HEK293 (cell line): ENCODE results near the gene MYO1E.

Experiments used
- CTCF ChIA-PET: fragments of 350-600 bp; formaldehyde crosslinking; extraction: SDS; loops from one replicate; lab custom pipeline; 2021; ENCODE audit warnings: antibody characterized with exemption; lab: Yijun Ruan, JAX
- POLR2A ChIA-PET: fragments of 300-600 bp; formaldehyde crosslinking; extraction: SDS; loops from one replicate; lab custom pipeline; 2020; ENCODE audit warnings: antibody characterized with exemption, inconsistent platforms; lab: Yijun Ruan, JAX
- H3K27ac ChIP-seq: fragments of 200-500 bp; sonication (Bioruptor generic); 2 replicates; pipeline ENCODE4 v1.5.1; 2014; ENCODE audit warnings: low read depth, low read length, control low read depth, inconsistent platforms; ENCODE audit errors: extremely low read depth
- H3K36me3 ChIP-seq, 2 experiments: fragments of 200-500 bp in 1 of 2; sonication (Bioruptor generic) in 1 of 2; 1 replicate in 1 of 2; 2 replicates in 1 of 2; pipeline ENCODE4 v1.5.1; 2014 to 2017; ENCODE audit warnings: inconsistent platforms in 2 of 2, low read length in 2 of 2; ENCODE audit not compliant: control insufficient read depth in 2 of 2, insufficient read depth in 1 of 2
- H3K4me1 ChIP-seq: fragments of 200-500 bp; sonication (Bioruptor generic); 2 replicates; pipeline ENCODE4 v1.5.1; 2014; ENCODE audit warnings: mild to moderate bottlenecking, low read length, inconsistent platforms; ENCODE audit not compliant: control insufficient read depth, insufficient read depth
- H3K4me3 ChIP-seq: 2 replicates; pipeline ENCODE4 v1.5.1; 2011; ENCODE audit warnings: low read depth, mild to moderate bottlenecking, control low read depth, low read length, moderate library complexity
- H3K9me3 ChIP-seq: fragments of 200-500 bp; sonication (Bioruptor generic); 2 replicates; pipeline ENCODE4 v1.5.1; 2014; ENCODE audit warnings: low read depth, low read length, inconsistent platforms; ENCODE audit not compliant: control insufficient read depth, insufficient read depth
- MYNN ChIP-seq: fragments of 450-650 bp; formaldehyde crosslinking; IDR thresholded peaks from 2 replicates; pipeline ENCODE4 v1.5.1; 2016; ENCODE audit warnings: missing biosample characterization, missing genetic modification characterization, borderline replicate concordance
- MZF1 ChIP-seq: fragments of 450-650 bp; formaldehyde crosslinking; IDR thresholded peaks from 2 replicates; pipeline ENCODE4 v1.5.1; 2017; ENCODE audit warnings: missing biosample characterization, missing genetic modification characterization, borderline replicate concordance
- SCRT2 ChIP-seq: fragments of 450-650 bp; formaldehyde crosslinking; IDR thresholded peaks from 2 replicates; pipeline ENCODE4 v1.5.1; 2016; ENCODE audit warnings: missing biosample characterization, missing genetic modification characterization
- TRIM28 ChIP-seq: IDR thresholded peaks from 2 replicates; pipeline ENCODE4 v1.6.1; 2011; ENCODE audit warnings: low read length, control low read depth, borderline replicate concordance
- ZFP37 ChIP-seq: fragments of 450-650 bp; formaldehyde crosslinking; IDR thresholded peaks from 2 replicates; pipeline ENCODE4 v1.5.1; 2016; ENCODE audit warnings: missing biosample characterization, missing genetic modification characterization
- ZFP69B ChIP-seq: fragments of 450-650 bp; formaldehyde crosslinking; IDR thresholded peaks from 2 replicates; pipeline ENCODE4 v1.5.1; 2016; ENCODE audit warnings: missing biosample characterization, missing genetic modification characterization
- ZNF114 ChIP-seq: fragments of 450-650 bp; formaldehyde crosslinking; IDR thresholded peaks from 2 replicates; pipeline ENCODE4 v1.5.0; 2017; ENCODE audit warnings: missing biosample characterization, missing genetic modification characterization
- ZNF169 ChIP-seq: fragments of 450-650 bp; formaldehyde crosslinking; IDR thresholded peaks from 2 replicates; pipeline ENCODE4 v1.5.1; 2016; ENCODE audit warnings: missing biosample characterization, missing genetic modification characterization
- ZNF174 ChIP-seq: fragments of 450-650 bp; formaldehyde crosslinking; IDR thresholded peaks from 2 replicates; pipeline ENCODE4 v1.5.0; 2017; ENCODE audit warnings: missing biosample characterization, mild to moderate bottlenecking, missing genetic modification characterization
- ZNF175 ChIP-seq: fragments of 450-650 bp; formaldehyde crosslinking; IDR thresholded peaks from 2 replicates; pipeline ENCODE4 v1.5.1; 2016; ENCODE audit warnings: missing biosample characterization, missing genetic modification characterization
- ZNF202 ChIP-seq: fragments of 450-650 bp; formaldehyde crosslinking; IDR thresholded peaks from 2 replicates; pipeline ENCODE4 v1.5.1; 2016; ENCODE audit warnings: missing biosample characterization, missing genetic modification characterization, borderline replicate concordance
- ZNF223 ChIP-seq: fragments of 450-650 bp; formaldehyde crosslinking; IDR thresholded peaks from 2 replicates; pipeline ENCODE4 v1.5.1; 2016; ENCODE audit warnings: missing biosample characterization, missing genetic modification characterization
- ZNF274 ChIP-seq, 2 experiments: fragments of 200-500 bp in 1 of 2; fragments of 450-650 bp in 1 of 2; sonication (Bioruptor generic) in 1 of 2; formaldehyde crosslinking in 1 of 2; IDR thresholded peaks; 2 replicates each; pipeline versions ENCODE4 v1.5.1 to v1.6.1; 2014 to 2016; ENCODE audit warnings: borderline replicate concordance in 1 of 2, inconsistent platforms in 1 of 2, low read length in 1 of 2, missing biosample characterization in 1 of 2, missing genetic modification characterization in 1 of 2
- ZNF341 ChIP-seq: fragments of 450-650 bp; formaldehyde crosslinking; IDR thresholded peaks from 2 replicates; pipeline ENCODE4; 2016; ENCODE audit warnings: low read depth, missing biosample characterization, missing genetic modification characterization
- ZNF37A ChIP-seq: fragments of 450-650 bp; IDR thresholded peaks from 2 replicates; pipeline ENCODE4 v1.5.1; 2018; ENCODE audit warnings: missing biosample characterization, missing genetic modification characterization
- ZNF394 ChIP-seq: fragments of 450-650 bp; formaldehyde crosslinking; IDR thresholded peaks from 2 replicates; pipeline ENCODE4 v1.5.1; 2016; ENCODE audit warnings: missing biosample characterization, missing genetic modification characterization, mild to moderate bottlenecking, moderate library complexity, borderline replicate concordance
- ZNF423 ChIP-seq: fragments of 450-650 bp; formaldehyde crosslinking; IDR thresholded peaks from 2 replicates; pipeline ENCODE4 v1.5.1; 2016; ENCODE audit warnings: missing biosample characterization, missing genetic modification characterization
- ZNF600 ChIP-seq: fragments of 450-650 bp; formaldehyde crosslinking; IDR thresholded peaks from 2 replicates; pipeline ENCODE4 v1.5.1; 2016; ENCODE audit warnings: missing biosample characterization, missing genetic modification characterization
- TF ChIP-seq, protein P1 (sequence below): fragments of 450-650 bp; formaldehyde crosslinking; IDR thresholded peaks from 2 replicates; pipeline ENCODE4 v1.5.1; 2017; ENCODE audit warnings: missing biosample characterization, missing genetic modification characterization
- TF ChIP-seq, protein P2 (sequence below): fragments of 450-650 bp; formaldehyde crosslinking; IDR thresholded peaks from 2 replicates; pipeline ENCODE4 v1.5.1; 2016; ENCODE audit warnings: missing biosample characterization, missing genetic modification characterization
- TF ChIP-seq, protein P3 (sequence below): fragments of 450-650 bp; formaldehyde crosslinking; IDR thresholded peaks from 2 replicates; pipeline ENCODE4 v1.5.1; 2017; ENCODE audit warnings: missing biosample characterization, missing genetic modification characterization

Gene MYO1E

GRCh38 chr15:59353994-59354416 is 18.7 kb downstream of the MYO1E start:
- Histone ChIP-seq H3K9me3 (no peaks in the 10 kb centered on the region), H3K36me3 (no peaks in the 10 kb centered on the region), H3K4me3 (no peak overlapping the region), H3K4me1 (no peaks in the 10 kb centered on the region; the same call in 1 of the 2 replicates), H3K27ac (no peak overlapping the region)
- TF ChIP-seq ZNF600 (tag by site-specific recombination) (peak; percentile 73), ZNF202 (tag by site-specific recombination) (no peak), ZNF423 (no peak), ZNF174 (tag by site-specific recombination) (no peak)
- TF ChIP-seq, protein P1, sequence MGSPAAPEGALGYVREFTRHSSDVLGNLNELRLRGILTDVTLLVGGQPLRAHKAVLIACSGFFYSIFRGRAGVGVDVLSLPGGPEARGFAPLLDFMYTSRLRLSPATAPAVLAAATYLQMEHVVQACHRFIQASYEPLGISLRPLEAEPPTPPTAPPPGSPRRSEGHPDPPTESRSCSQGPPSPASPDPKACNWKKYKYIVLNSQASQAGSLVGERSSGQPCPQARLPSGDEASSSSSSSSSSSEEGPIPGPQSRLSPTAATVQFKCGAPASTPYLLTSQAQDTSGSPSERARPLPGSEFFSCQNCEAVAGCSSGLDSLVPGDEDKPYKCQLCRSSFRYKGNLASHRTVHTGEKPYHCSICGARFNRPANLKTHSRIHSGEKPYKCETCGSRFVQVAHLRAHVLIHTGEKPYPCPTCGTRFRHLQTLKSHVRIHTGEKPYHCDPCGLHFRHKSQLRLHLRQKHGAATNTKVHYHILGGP (tag by site-specific recombination), result no peak
- TF ChIP-seq, protein P2, sequence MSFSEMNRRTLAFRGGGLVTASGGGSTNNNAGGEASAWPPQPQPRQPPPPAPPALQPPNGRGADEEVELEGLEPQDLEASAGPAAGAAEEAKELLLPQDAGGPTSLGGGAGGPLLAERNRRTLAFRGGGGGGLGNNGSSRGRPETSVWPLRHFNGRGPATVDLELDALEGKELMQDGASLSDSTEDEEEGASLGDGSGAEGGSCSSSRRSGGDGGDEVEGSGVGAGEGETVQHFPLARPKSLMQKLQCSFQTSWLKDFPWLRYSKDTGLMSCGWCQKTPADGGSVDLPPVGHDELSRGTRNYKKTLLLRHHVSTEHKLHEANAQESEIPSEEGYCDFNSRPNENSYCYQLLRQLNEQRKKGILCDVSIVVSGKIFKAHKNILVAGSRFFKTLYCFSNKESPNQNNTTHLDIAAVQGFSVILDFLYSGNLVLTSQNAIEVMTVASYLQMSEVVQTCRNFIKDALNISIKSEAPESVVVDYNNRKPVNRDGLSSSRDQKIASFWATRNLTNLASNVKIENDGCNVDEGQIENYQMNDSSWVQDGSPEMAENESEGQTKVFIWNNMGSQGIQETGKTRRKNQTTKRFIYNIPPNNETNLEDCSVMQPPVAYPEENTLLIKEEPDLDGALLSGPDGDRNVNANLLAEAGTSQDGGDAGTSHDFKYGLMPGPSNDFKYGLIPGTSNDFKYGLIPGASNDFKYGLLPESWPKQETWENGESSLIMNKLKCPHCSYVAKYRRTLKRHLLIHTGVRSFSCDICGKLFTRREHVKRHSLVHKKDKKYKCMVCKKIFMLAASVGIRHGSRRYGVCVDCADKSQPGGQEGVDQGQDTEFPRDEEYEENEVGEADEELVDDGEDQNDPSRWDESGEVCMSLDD (tag by site-specific recombination), result no peak
- POLR2A ChIA-PET, result no interaction called here
- CTCF ChIA-PET, result interaction anchor here (0.7 kb wide), 1 partner anchor 9 kb away, joined by 3 read pairs; no protein-coding TSS in a partner anchor

GRCh38 chr15:59352683-59353082 is 20.0 kb downstream of the MYO1E start:
- Histone ChIP-seq H3K9me3 (no peaks in the 10 kb centered on the region), H3K4me1 (no peaks in the 10 kb centered on the region; the same call in 1 of the 2 replicates), H3K4me3 (no peak overlapping the region), H3K36me3 (no peaks in the 10 kb centered on the region), H3K27ac (no peak overlapping the region)
- CTCF ChIA-PET, result interaction anchor here (0.6 kb wide), 1 partner anchor 140 kb away, joined by 3 read pairs; no protein-coding TSS in a partner anchor
- POLR2A ChIA-PET, result no interaction called here
- TF ChIP-seq, protein P3, sequence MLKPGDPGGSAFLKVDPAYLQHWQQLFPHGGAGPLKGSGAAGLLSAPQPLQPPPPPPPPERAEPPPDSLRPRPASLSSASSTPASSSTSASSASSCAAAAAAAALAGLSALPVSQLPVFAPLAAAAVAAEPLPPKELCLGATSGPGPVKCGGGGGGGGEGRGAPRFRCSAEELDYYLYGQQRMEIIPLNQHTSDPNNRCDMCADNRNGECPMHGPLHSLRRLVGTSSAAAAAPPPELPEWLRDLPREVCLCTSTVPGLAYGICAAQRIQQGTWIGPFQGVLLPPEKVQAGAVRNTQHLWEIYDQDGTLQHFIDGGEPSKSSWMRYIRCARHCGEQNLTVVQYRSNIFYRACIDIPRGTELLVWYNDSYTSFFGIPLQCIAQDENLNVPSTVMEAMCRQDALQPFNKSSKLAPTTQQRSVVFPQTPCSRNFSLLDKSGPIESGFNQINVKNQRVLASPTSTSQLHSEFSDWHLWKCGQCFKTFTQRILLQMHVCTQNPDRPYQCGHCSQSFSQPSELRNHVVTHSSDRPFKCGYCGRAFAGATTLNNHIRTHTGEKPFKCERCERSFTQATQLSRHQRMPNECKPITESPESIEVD (tag by site-specific recombination), result peak; percentile 36; the same call in 1 of the 2 replicates
- TF ChIP-seq ZNF114, result no peak

- POLR2A ChIA-PET, result no interaction called here
- H3K36me3 ChIP-seq, result no peaks in the 10 kb centered on the region
- H3K4me3 ChIP-seq, result no peak overlapping the region
- H3K4me1 ChIP-seq, result no peaks in the 10 kb centered on the region; the same call in 1 of the 2 replicates
- no peak overlapping the region for H3K27ac ChIP-seq
- CTCF ChIA-PET, result interaction anchor here (0.6 kb wide), 2 partner anchors 141 to 274 kb away, joined by 3 read pairs; no protein-coding TSS in a partner anchor
- no peaks in the 10 kb centered on the region for H3K9me3 ChIP-seq
- TF ChIP-seq MZF1 (tag by site-specific recombination) (no peak), ZFP69B (tag by site-specific recombination) (no peak), ZNF223 (tag by site-specific recombination) (no peak), ZNF175 (tag by site-specific recombination) (no peak), TRIM28 (no peak), SCRT2 (no peak), ZFP37 (tag by site-specific recombination) (no peak), ZNF274 (IDR thresholded peaks at IDR 0.05; ENCODE audit: low read length) (no peak), ZNF274 (tag by site-specific recombination; IDR thresholded peaks at IDR 0.05; ENCODE audit: borderline replicate concordance) (no peak), ZNF114 (no peak), ZNF37A (tag by site-specific recombination) (no peak), ZNF394 (no peak), ZNF341 (no peak), ZNF169 (no peak), MYNN (tag by site-specific recombination) (no peak)
- TF ChIP-seq, protein P3 (tag by site-specific recombination), result no peak
Measured at GRCh38 chr15:59352189-59352588, 20.5 kb downstream of the MYO1E start.
